ENCODE measurements around the gene CACNA1S.

The CACNA1S gene

GRCh38 chr1:201143726-201144635 is 31.8 kb upstream of the CACNA1S start:
- TF ChIP-seq POLR2A (IDR thresholded peaks at IDR 0.05; ENCODE audit: low read depth, low read length), result no peak

GRCh38 chr1:201142849-201143725 is 30.9 kb upstream of the CACNA1S start:
- no peak for DNase-seq (ENCODE audit: insufficient read length, low spot score)
- no peak for TF ChIP-seq POLR2A (IDR thresholded peaks at IDR 0.05; ENCODE audit: low read depth, low read length)

More at GRCh38 chr1:201143726-201144635, 31.8 kb upstream of the CACNA1S start:
- no peak for DNase-seq (ENCODE audit: insufficient read length, low spot score)
- FAIRE-seq, result no peak

GRCh38 chr1:201142011-201142848 is 30.0 kb upstream of the CACNA1S start:
- FAIRE-seq, result no peak
- no peak for DNase-seq (ENCODE audit: insufficient read length, low spot score)
- no peak for TF ChIP-seq POLR2A (IDR thresholded peaks at IDR 0.05; ENCODE audit: low read depth, low read length)

More at GRCh38 chr1:201142849-201143725, 30.9 kb upstream of the CACNA1S start:
- FAIRE-seq, result no peak

- FAIRE-seq, result no peak
- DNase-seq (ENCODE audit: insufficient read length, low spot score), result no peak
- TF ChIP-seq POLR2A (IDR thresholded peaks at IDR 0.05; ENCODE audit: low read depth, low read length), result no peak
These were observed 29.2 kb upstream of the CACNA1S start for GRCh38 chr1:201141418-201141817.

- FAIRE-seq, result no peak
These were observed 28.7 kb upstream of the CACNA1S start for GRCh38 chr1:201140941-201141260.

GRCh38 chr1:201140235-201140940 is 28.2 kb upstream of the CACNA1S start:
- no peak for DNase-seq (ENCODE audit: insufficient read length, low spot score)
- no peak for FAIRE-seq
- no peak for TF ChIP-seq POLR2A (IDR thresholded peaks at IDR 0.05; ENCODE audit: low read depth, low read length)

More at GRCh38 chr1:201140941-201141260, 28.7 kb upstream of the CACNA1S start:
- no peak for DNase-seq (ENCODE audit: insufficient read length, low spot score)
- TF ChIP-seq POLR2A (IDR thresholded peaks at IDR 0.05; ENCODE audit: low read depth, low read length), result no peak

GRCh38 chr1:201139756-201140155 is 27.5 kb upstream of the CACNA1S start:
- no peak for TF ChIP-seq POLR2A (IDR thresholded peaks at IDR 0.05; ENCODE audit: low read depth, low read length)
- DNase-seq (ENCODE audit: insufficient read length, low spot score) (no peak), FAIRE-seq (no peak)

- DNase-seq (ENCODE audit: insufficient read length, low spot score) (no peak), FAIRE-seq (no peak)
- no peak for TF ChIP-seq POLR2A (IDR thresholded peaks at IDR 0.05; ENCODE audit: low read depth, low read length)
These were observed 27.1 kb upstream of the CACNA1S start for GRCh38 chr1:201139306-201139705.

GRCh38 chr1:201138311-201138840 is 26.1 kb upstream of the CACNA1S start:
- no peak for DNase-seq (ENCODE audit: insufficient read length, low spot score)
- no peak for TF ChIP-seq POLR2A (IDR thresholded peaks at IDR 0.05; ENCODE audit: low read depth, low read length)
- no peak for FAIRE-seq

GRCh38 chr1:201137579-201138310 is 25.5 kb upstream of the CACNA1S start:
- FAIRE-seq (peak; percentile 61), DNase-seq (ENCODE audit: insufficient read length, low spot score) (peak; percentile 78)
- TF ChIP-seq POLR2A (IDR thresholded peaks at IDR 0.05; ENCODE audit: low read depth, low read length), result no peak

GRCh38 chr1:201137024-201137392 is 24.8 kb upstream of the CACNA1S start:
- no peak for TF ChIP-seq POLR2A (IDR thresholded peaks at IDR 0.05; ENCODE audit: low read depth, low read length)
- FAIRE-seq (no peak), DNase-seq (ENCODE audit: insufficient read length, low spot score) (no peak)

GRCh38 chr1:201136355-201137023 is 24.3 kb upstream of the CACNA1S start:
- FAIRE-seq, result no peak
- TF ChIP-seq POLR2A (IDR thresholded peaks at IDR 0.05; ENCODE audit: low read depth, low read length), result no peak
- DNase-seq (ENCODE audit: insufficient read length, low spot score), result no peak

Data from H54 (cell line).